ENCODE results near the gene TUFT1.

GRCh38 chr1:151546011-151546925 lies 6.2 kb downstream of the TUFT1 start:
- TF ChIP-seq TAF1 (IDR thresholded peaks at IDR 0.05; ENCODE audit: low read depth, low read length): no peak
- TF ChIP-seq POLR2AphosphoS5 (IDR thresholded peaks at IDR 0.05; ENCODE audit: low read depth, low read length): no peak
- no peak for TF ChIP-seq POLR2A (IDR thresholded peaks at IDR 0.05; ENCODE audit: low read depth, low read length)
- TF ChIP-seq PAX5 (IDR thresholded peaks at IDR 0.05; ENCODE audit: insufficient read depth, low read length, severe bottlenecking): no peak

All from GM12891 (cell line).